ENCODE measurements around the gene AUH.

The AUH gene

GRCh38 chr9:91190062-91190461, 171.7 kb downstream of the AUH start:
- no peak for DNase-seq (ENCODE audit: low read depth in 2 of 2)

GRCh38 chr9:91188719-91189590, 172.8 kb downstream of the AUH start:
- no peak for DNase-seq (ENCODE audit: low read depth in 2 of 2)

- no peak for DNase-seq (ENCODE audit: low read depth in 2 of 2)
Measured at GRCh38 chr9:91187965-91188344, 173.8 kb downstream of the AUH start.

GRCh38 chr9:91187311-91187964, 174.3 kb downstream of the AUH start:
- DNase-seq (ENCODE audit: low read depth in 2 of 2): no peak

GRCh38 chr9:91186632-91187108, 175.0 kb downstream of the AUH start:
- no peak for DNase-seq (ENCODE audit: low read depth in 2 of 2)

GRCh38 chr9:91185193-91185886, 176.4 kb downstream of the AUH start:
- DNase-seq (ENCODE audit: low read depth in 2 of 2): no peak

GRCh38 chr9:91182429-91183225, 179.1 kb downstream of the AUH start:
- no peak for DNase-seq (ENCODE audit: low read depth in 2 of 2)

- DNase-seq (ENCODE audit: low read depth in 2 of 2): no peak
Measured at GRCh38 chr9:91181541-91181940, 180.2 kb downstream of the AUH start.

- no peak for DNase-seq (ENCODE audit: low read depth in 2 of 2)
Measured at GRCh38 chr9:91180930-91181268, 180.8 kb downstream of the AUH start.

- DNase-seq (ENCODE audit: low read depth in 2 of 2): no peak
Measured at GRCh38 chr9:91180240-91180929, 181.3 kb downstream of the AUH start.

GRCh38 chr9:91179237-91180138, 182.2 kb downstream of the AUH start:
- no peak for DNase-seq (ENCODE audit: low read depth in 2 of 2)

GRCh38 chr9:91178281-91179236, 183.2 kb downstream of the AUH start:
- DNase-seq (ENCODE audit: low read depth in 2 of 2): no peak

- no peak for DNase-seq (ENCODE audit: low read depth in 2 of 2)
Measured at GRCh38 chr9:91177661-91178280, 183.9 kb downstream of the AUH start.

- no peak for DNase-seq (ENCODE audit: low read depth in 2 of 2)
Measured at GRCh38 chr9:91177081-91177480, 184.6 kb downstream of the AUH start.

- no peak for DNase-seq (ENCODE audit: low read depth in 2 of 2)
Measured at GRCh38 chr9:91176426-91176825, 185.3 kb downstream of the AUH start.

- no peak for DNase-seq (ENCODE audit: low read depth in 2 of 2)
Measured at GRCh38 chr9:91174772-91175171, 186.9 kb downstream of the AUH start.

- DNase-seq (ENCODE audit: low read depth in 2 of 2): no peak
Measured at GRCh38 chr9:91172329-91172728, 189.4 kb downstream of the AUH start.

GRCh38 chr9:91170951-91171350, 190.8 kb downstream of the AUH start:
- DNase-seq (ENCODE audit: low read depth in 2 of 2): no peak

Measured in stimulated activated CD8-positive, alpha-beta memory T cell treated with anti-CD3 and anti-CD28 coated beads, Interleukin-7, amount 100 ng/mL, for 1 hour (primary cell).